AG04449 (cell line): ENCODE measurements around the gene ALK.

Experiments used
- CTCF ChIA-PET: fragments of 350-600 bp; formaldehyde crosslinking; extraction: SDS; loops from one replicate; lab custom pipeline; 2021; ENCODE audit warnings: antibody characterized with exemption; lab: Yijun Ruan, JAX
- POLR2A ChIA-PET: fragments of 400-600, 350-600 bp; formaldehyde crosslinking; extraction: SDS; loops from one replicate; lab custom pipeline; 2020; ENCODE audit warnings: antibody characterized with exemption, inconsistent platforms; lab: Yijun Ruan, JAX
- DNase-seq: peaks from one replicate; pipeline ENCODE4 v3.0.0-alpha.2; 2010; ENCODE audit warnings: low read depth, low spot score
- H3K4me3 ChIP-seq: 2 replicates; pipeline ENCODE4 v1.5.1; 2011; ENCODE audit warnings: low read depth, mild to moderate bottlenecking, control low read depth, low read length
- TF ChIP-seq, protein P1 (sequence below): IDR thresholded peaks from one replicate; pipeline ENCODE4 v1.5.1; 2011; ENCODE audit warnings: mild to moderate bottlenecking, moderate library complexity, low read length, control low read depth, inconsistent platforms; ENCODE audit not compliant: insufficient read depth; ENCODE audit errors: missing control alignments

ALK gene

DNA sequence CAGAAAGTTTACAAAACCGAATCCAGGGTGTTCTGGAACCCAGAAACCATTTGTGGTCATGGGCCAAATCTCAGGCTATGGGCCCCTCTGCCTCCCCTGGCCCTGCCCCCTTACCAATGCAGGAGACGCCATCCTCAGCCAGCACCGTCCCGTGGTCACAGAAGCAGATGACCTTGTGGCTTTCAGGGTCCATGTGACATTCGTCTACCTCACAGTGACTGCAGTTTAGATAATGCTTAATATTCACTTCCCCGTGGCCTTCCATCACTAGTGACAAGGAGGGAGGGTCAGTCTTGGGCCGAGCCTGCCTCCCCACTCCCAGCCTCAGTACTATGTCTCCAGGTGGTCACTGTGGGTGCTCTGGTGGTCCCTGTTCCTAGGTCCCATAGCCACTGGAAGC lies 694.6 kb downstream of the ALK start:
- no peak for DNase-seq
- CTCF ChIA-PET, result no interaction called here
- POLR2A ChIA-PET, result no interaction called here
- H3K4me3 ChIP-seq, result no peak overlapping the region
- TF ChIP-seq, protein P1, sequence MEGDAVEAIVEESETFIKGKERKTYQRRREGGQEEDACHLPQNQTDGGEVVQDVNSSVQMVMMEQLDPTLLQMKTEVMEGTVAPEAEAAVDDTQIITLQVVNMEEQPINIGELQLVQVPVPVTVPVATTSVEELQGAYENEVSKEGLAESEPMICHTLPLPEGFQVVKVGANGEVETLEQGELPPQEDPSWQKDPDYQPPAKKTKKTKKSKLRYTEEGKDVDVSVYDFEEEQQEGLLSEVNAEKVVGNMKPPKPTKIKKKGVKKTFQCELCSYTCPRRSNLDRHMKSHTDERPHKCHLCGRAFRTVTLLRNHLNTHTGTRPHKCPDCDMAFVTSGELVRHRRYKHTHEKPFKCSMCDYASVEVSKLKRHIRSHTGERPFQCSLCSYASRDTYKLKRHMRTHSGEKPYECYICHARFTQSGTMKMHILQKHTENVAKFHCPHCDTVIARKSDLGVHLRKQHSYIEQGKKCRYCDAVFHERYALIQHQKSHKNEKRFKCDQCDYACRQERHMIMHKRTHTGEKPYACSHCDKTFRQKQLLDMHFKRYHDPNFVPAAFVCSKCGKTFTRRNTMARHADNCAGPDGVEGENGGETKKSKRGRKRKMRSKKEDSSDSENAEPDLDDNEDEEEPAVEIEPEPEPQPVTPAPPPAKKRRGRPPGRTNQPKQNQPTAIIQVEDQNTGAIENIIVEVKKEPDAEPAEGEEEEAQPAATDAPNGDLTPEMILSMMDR, result no peak

DNA sequence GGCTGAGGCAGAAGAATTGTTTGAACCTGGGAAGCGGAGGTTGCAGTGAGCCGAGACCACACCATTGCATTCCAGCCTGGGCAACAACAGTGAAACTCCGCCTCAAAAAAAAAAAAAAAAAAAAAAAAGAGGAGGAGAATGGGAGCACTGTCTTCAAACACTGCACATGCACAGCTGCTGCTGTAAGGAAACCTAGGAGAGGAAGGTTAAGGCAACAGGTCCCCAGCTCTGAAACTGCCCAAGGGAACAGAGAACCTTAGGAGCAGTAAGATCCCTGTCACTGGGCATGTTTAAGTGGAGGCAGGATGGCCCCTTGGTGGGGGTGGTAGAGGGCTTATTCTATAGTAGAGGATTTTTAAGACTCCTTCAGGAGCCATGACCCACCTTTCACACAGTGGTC lies 695.0 kb downstream of the ALK start:
- TF ChIP-seq, protein P1, result no peak
- DNase-seq, result no peak
- CTCF ChIA-PET, result no interaction called here
- H3K4me3 ChIP-seq, result no peak overlapping the region
- POLR2A ChIA-PET, result no interaction called here

DNA sequence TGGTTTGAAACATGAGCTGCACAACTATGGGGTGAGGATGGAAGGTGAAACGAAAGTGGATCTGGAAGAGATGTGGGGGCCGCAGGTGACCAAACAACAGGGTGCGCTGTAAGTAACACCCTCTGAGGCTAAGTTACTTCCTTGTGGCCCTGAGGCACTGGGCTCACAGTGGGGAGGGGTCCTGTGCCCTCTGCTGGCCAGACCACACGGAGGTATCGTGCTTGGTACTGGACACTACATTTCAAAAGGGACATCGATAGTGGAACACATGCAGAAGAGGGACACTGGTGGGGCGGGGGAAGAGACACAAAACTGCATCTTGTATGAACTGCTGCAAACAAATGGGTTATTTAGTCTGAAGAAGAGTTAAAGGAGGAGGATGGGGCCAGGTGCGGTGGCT lies 695.6 kb downstream of the ALK start:
- ChIA-PET CTCF (interaction anchor here (1.6 kb wide), 1 partner anchor 14 kb away, joined by 4 read pairs; no protein-coding TSS in a partner anchor), POLR2A (no interaction called here)
- DNase-seq, result no peak
- TF ChIP-seq, protein P1, result no peak
- H3K4me3 ChIP-seq, result no peak overlapping the region

DNA sequence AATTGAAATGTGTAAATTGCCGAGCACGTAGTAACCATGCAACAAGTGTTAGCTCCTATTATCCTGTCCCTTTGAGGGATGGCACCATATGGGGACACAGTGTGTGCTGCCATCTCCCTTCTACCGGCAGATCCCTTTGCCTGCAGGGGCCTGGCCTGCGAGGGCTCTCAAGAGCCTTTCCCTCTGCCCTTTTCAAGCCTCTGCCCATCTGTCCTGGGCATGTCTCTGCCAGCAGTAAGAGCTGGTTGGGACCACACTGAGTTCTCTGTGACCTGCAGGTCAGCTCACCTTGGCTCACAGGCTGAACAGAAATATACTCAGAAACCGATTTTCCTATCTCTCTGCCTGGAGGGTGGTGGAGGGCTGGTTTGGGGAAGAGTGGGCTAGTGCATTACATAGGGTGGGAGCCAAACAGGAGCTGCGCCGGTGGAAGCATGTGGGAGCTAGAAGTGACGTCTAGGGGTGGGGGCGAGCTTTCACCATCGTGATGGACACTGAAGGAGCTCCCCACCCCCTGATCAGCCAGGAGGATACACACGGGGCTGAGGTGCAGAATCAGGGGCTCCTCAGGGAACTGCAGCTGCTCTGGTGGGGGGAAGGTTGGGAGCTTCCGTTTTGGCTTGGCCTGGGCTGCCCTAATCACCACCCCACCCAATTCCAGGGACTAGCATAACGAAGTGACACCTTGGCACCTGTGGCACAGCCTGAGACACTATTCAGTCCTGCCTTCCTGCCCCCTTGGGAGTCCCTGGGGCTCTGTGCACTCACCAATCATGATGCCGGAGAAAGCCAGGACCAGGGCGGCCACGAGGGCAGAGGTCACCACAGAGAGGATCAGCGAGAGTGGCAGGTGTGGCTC lies 696.5 kb downstream of the ALK start:
- ChIA-PET POLR2A (no interaction called here), CTCF (interaction anchor here (1.4 to 1.6 kb wide), 2 partner anchors 13 to 14 kb away, joined by 4 to 5 read pairs; no protein-coding TSS in a partner anchor)

DNA sequence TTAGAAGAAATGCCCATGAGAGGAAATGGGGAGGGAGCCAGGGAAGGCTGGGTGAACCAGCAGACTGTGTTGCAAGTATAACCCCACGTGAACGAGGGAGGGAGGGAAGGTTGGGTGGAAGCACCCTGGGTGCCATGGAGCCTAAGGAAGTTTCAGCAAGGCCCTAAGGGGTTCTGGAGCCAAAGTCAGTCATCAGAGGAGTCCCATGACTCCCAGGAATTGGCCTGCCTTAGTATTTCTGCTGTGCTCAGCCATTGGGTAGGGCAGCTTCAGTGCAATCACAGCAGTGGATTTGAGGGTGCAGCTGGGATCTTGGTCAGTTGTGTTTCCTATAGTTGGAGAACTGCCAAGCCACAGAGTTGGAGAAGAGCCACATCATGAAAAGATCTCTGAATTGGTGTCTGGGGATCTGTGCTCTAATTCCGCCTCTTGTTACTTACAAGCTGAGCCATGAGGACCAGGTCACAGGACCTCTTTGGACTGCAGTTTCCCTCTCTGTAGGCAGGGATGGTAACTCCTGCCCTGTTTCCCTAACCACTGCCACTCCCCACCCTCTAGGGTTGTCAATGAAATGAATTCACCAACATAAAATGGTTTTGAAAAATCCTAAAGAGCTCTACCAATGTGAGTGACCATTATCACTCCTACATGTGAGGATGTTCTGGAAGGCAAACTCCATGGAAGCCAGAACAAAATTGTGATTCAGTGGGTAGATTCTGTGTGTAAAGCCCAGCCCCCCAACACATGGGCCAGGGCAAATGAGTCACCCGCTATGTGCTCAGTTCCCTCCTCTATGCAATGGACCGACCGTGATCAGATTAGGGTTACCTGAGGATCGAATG lies 697.3 kb downstream of the ALK start:
- no peak overlapping the region for H3K4me3 ChIP-seq
- DNase-seq, result no peak
- ChIA-PET POLR2A (no interaction called here), CTCF (interaction anchor here (1.4 to 1.6 kb wide), 2 partner anchors 12 to 15 kb away, joined by 4 to 5 read pairs; no protein-coding TSS in a partner anchor)
- TF ChIP-seq, protein P1, result no peak

More for the DNA sequence above, 696.5 kb downstream of the ALK start:
- TF ChIP-seq, protein P1, result no peak
- DNase-seq, result no peak
- H3K4me3 ChIP-seq, result no peak overlapping the region

DNA sequence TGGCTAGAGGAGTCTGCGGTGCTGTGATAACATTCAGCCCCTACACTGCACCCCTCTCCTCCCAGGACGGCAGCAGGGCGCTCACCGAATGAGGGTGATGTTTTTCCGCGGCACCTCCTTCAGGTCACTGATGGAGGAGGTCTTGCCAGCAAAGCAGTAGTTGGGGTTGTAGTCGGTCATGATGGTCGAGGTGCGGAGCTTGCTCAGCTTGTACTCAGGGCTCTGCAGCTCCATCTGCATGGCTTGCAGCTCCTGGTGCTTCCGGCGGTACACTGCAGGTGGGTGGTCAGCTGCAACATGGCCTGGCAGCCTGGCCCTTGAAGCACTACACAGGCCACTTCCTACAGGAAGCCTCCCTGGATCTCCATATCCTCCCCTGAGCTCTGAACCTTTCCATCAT lies 698.1 kb downstream of the ALK start:
- ChIA-PET CTCF (no interaction called here), POLR2A (no interaction called here)
- H3K4me3 ChIP-seq, result no peak overlapping the region
- TF ChIP-seq, protein P1, result no peak
- no peak for DNase-seq
